GM23338 (cell line): ENCODE measurements around the gene IRAK2. TPM values are rescaled to one million over a fixed set of nuclear protein-coding genes. Genes with fewer than 3 reads are reported as not detected.

Experiments
- ATAC-seq: fragments of 200-7000 bp; cut with Tn5 transposase; 3 replicates; pipeline ENCODE4 v1.9.1; 2020
- DNase-seq: peaks from one replicate; pipeline ENCODE4 v3.0.0-alpha.2; 2015; ENCODE audit warnings: low spot score
- H2AFZ ChIP-seq: fragments of 200-600 bp; sonication (generic); 2 replicates; pipeline ENCODE4 v1.8.0; 2016; ENCODE audit warnings: antibody characterized with exemption, mild to moderate bottlenecking, moderate library complexity
- H3F3A ChIP-seq: fragments of 200-600 bp; sonication (generic); replicated peaks from 2 replicates; pipeline ENCODE4 v1.8.0; 2017; ENCODE audit warnings: antibody characterized with exemption, mixed run types, low read depth
- H3K27ac ChIP-seq: fragments of 200-600 bp; sonication (generic); 2 replicates; pipeline ENCODE4 v1.6.1; 2016; ENCODE audit warnings: low read depth
- H3K27me3 ChIP-seq: fragments of 200-600 bp; sonication (generic); 2 replicates; pipeline ENCODE4 v1.8.0; 2016; ENCODE audit warnings: mild to moderate bottlenecking, mixed run types, moderate library complexity; ENCODE audit not compliant: insufficient read depth
- H3K36me3 ChIP-seq: fragments of 200-600 bp; sonication (generic); 2 replicates; pipeline ENCODE4 v1.8.0; 2016; ENCODE audit warnings: mild to moderate bottlenecking; ENCODE audit not compliant: insufficient read depth
- H3K4me1 ChIP-seq: fragments of 200-600 bp; sonication (generic); 2 replicates; pipeline ENCODE4 v1.8.0; 2016; ENCODE audit warnings: mild to moderate bottlenecking, moderate library complexity; ENCODE audit not compliant: insufficient read depth
- H3K4me2 ChIP-seq: fragments of 200-600 bp; sonication (generic); 2 replicates; pipeline ENCODE4 v1.7.1; 2017; ENCODE audit warnings: mixed run types
- H3K4me3 ChIP-seq: fragments of 200-600 bp; sonication (generic); 2 replicates; pipeline ENCODE4 v1.6.1; 2016; ENCODE audit warnings: mixed run types
- H3K79me2 ChIP-seq: fragments of 200-600 bp; sonication (generic); replicated peaks from 2 replicates; pipeline ENCODE4 v1.8.0; 2017; ENCODE audit warnings: mild to moderate bottlenecking; ENCODE audit not compliant: insufficient read depth
- H3K9me2 ChIP-seq: fragments of 200-600 bp; sonication (generic); 2 replicates; pipeline ENCODE4 v1.8.0; 2017; ENCODE audit not compliant: insufficient read depth
- H4K20me1 ChIP-seq: fragments of 200-600 bp; sonication (generic); replicated peaks from 2 replicates; pipeline ENCODE4 v1.8.0; 2017; ENCODE audit warnings: mild to moderate bottlenecking; ENCODE audit not compliant: insufficient read depth
- H3K27ac Mint-ChIP-seq: 2 replicates; pipeline ENCODE4 v1.8.0; 2020; ENCODE audit warnings: inconsistent platforms, mild to moderate bottlenecking, moderate library complexity, mixed read lengths
- H3K27me3 Mint-ChIP-seq: 3 replicates; pipeline ENCODE4 v1.8.0; 2022; ENCODE audit warnings: low read depth, mild to moderate bottlenecking, moderate library complexity, mixed read lengths, inconsistent platforms; ENCODE audit not compliant: insufficient read depth, poor library complexity
- H3K36me3 Mint-ChIP-seq: 3 replicates; pipeline ENCODE4 v1.8.0; 2021; ENCODE audit warnings: low read depth, mild to moderate bottlenecking, inconsistent platforms, moderate library complexity, mixed read lengths
- H3K4me1 Mint-ChIP-seq: 3 replicates; pipeline ENCODE4 v1.8.0; 2020; ENCODE audit warnings: mild to moderate bottlenecking, inconsistent platforms, mixed read lengths
- H3K4me3 Mint-ChIP-seq: 3 replicates; pipeline ENCODE4 v1.8.0; 2021; ENCODE audit warnings: moderate library complexity, mild to moderate bottlenecking, inconsistent platforms, mixed read lengths
- H3K9me3 Mint-ChIP-seq: 3 replicates; pipeline ENCODE4 v1.8.0; 2020; ENCODE audit warnings: moderate library complexity, mild to moderate bottlenecking, inconsistent platforms, mixed read lengths
- CREB1 ChIP-seq: fragments of 250-450 bp; sonication (Bioruptor Pico); IDR thresholded peaks from 2 replicates; pipeline ENCODE4 v1.5.0; 2020; ENCODE audit warnings: low read depth, mild to moderate bottlenecking, moderate library complexity
- ETS1 ChIP-seq: IDR thresholded peaks from 2 replicates; pipeline ENCODE4 v1.6.1; 2016; ENCODE audit warnings: antibody characterized with exemption
- EZH2 ChIP-seq: fragments of 200-600 bp; sonication (generic); IDR thresholded peaks from one replicate; pipeline ENCODE4 v1.8.0; 2017; ENCODE audit warnings: antibody characterized with exemption, mild to moderate bottlenecking, low read depth; ENCODE audit not compliant: unreplicated experiment
- EZH2phosphoT487 ChIP-seq: fragments of 200-600 bp; sonication (generic); IDR thresholded peaks from one replicate; pipeline ENCODE4 v1.8.1; 2018; ENCODE audit warnings: antibody characterized with exemption; ENCODE audit not compliant: unreplicated experiment
- POLR2AphosphoS5 ChIP-seq: IDR thresholded peaks from 2 replicates; pipeline ENCODE4 v1.6.1; 2016; ENCODE audit warnings: antibody characterized with exemption, low read depth
- REST ChIP-seq: IDR thresholded peaks from one replicate; pipeline ENCODE4 v1.6.1; 2018; ENCODE audit warnings: antibody characterized with exemption; ENCODE audit not compliant: unreplicated experiment
- STAT1 ChIP-seq: IDR thresholded peaks from one replicate; pipeline ENCODE4 v1.6.1; 2016; ENCODE audit warnings: antibody characterized with exemption; ENCODE audit not compliant: unreplicated experiment
- ZNF114 ChIP-seq: fragments of 250-450 bp; sonication (Bioruptor Pico); IDR thresholded peaks from 2 replicates; pipeline ENCODE4 v1.5.0; 2020; ENCODE audit warnings: mild to moderate bottlenecking, moderate library complexity
- polyA plus RNA-seq: library from polyadenylated mRNA; unstranded; fragments of >200 nt; fragmentation: Nextera tagmentation; extraction: Ambion mirVana; gene quantifications from 2 replicates; pipeline ENCODE4 v1.2.1, GENCODE V29; 2016
- total RNA-seq: library from RNA; depleted of rRNA; stranded (reverse); fragments of >200 nt; shearing (Covaris generic); gene quantifications from 2 replicates; pipeline ENCODE4 v1.2.3, GENCODE V29; 2014
- TF ChIP-seq, protein P1 (sequence below), 2 experiments: fragments of 200-600 bp in 1 of 2; sonication (generic) in 1 of 2; conservative IDR thresholded peaks; 2 replicates each; pipeline versions ENCODE4 v1.5.1 to v1.6.1; 2016 to 2017; ENCODE audit warnings: antibody characterized with exemption in 2 of 2, low read depth in 2 of 2, mild to moderate bottlenecking in 2 of 2, moderate library complexity in 1 of 2

Gene IRAK2
- total and polyA plus RNA-seq, 2 experiments from 2014 or later = 0.37 to 1.4 TPM

DNA sequence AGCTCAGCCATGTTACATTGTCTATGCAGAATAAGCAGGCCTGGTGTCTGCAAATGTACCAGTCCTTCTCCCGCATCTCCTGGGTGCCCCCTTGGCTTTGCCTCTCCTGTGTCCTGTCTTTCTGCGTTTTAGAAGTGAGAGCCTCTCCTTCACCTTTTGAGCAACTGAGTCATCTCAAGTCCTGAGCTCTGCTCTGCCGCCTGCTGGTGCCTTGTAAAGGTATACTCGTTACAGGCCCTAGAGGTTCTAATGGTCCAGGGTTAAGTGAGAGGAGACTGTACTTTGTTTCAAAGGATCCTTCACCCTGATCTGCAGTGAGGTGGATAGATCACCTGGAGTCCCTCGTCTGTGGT lies 115.4 kb downstream of the IRAK2 start:
- Histone ChIP-seq H3K4me3 (no peak overlapping the region), H3K27me3 (no peaks in the 10 kb centered on the region), H2AFZ (no peak overlapping the region), H3K4me2 (no peak overlapping the region), H3K9me2 (no peaks in the 10 kb centered on the region), H4K20me1 (peaks cover 3% of the 10 kb centered on the region; the same call in 1 of the 2 replicates), H3F3A (no peaks in the 10 kb centered on the region), H3K27ac (no peak overlapping the region), H3K4me1 (no peaks in the 10 kb centered on the region), H3K79me2 (peaks cover 3% of the 10 kb centered on the region; the same call in 1 of the 2 replicates), H3K36me3 (peaks cover 10% of the 10 kb centered on the region; the same call in 1 of the 2 replicates)
- peak; percentile 79 for ATAC-seq
- Mint-ChIP-seq H3K9me3 (no peaks in the 10 kb centered on the region), H3K4me1 (no peaks in the 10 kb centered on the region), H3K27me3 (peaks cover 10% of the 10 kb centered on the region), H3K36me3 (peaks cover 49% of the 10 kb centered on the region), H3K4me3 (no peak overlapping the region), H3K27ac (0 out of 2 replicates have a peak overlapping the region, but pooled peaks have one; percentile 31)
- TF ChIP-seq ZNF114 (CRISPR knock-in tag) = no peak
- TF ChIP-seq ETS1 = no peak
- TF ChIP-seq REST = no peak
- TF ChIP-seq EZH2 = no peak
- TF ChIP-seq, protein P1, sequence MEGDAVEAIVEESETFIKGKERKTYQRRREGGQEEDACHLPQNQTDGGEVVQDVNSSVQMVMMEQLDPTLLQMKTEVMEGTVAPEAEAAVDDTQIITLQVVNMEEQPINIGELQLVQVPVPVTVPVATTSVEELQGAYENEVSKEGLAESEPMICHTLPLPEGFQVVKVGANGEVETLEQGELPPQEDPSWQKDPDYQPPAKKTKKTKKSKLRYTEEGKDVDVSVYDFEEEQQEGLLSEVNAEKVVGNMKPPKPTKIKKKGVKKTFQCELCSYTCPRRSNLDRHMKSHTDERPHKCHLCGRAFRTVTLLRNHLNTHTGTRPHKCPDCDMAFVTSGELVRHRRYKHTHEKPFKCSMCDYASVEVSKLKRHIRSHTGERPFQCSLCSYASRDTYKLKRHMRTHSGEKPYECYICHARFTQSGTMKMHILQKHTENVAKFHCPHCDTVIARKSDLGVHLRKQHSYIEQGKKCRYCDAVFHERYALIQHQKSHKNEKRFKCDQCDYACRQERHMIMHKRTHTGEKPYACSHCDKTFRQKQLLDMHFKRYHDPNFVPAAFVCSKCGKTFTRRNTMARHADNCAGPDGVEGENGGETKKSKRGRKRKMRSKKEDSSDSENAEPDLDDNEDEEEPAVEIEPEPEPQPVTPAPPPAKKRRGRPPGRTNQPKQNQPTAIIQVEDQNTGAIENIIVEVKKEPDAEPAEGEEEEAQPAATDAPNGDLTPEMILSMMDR (conservative IDR thresholded peaks at IDR 0.05; ENCODE audit: low read depth in 2 of 2) = peak; percentile 50 to 62
- TF ChIP-seq EZH2phosphoT487 = no peak
- TF ChIP-seq STAT1 = no peak
- DNase-seq = peak; percentile 46

GRCh38 chr3:10280571-10280970 lies 115.9 kb downstream of the IRAK2 start:
- Mint-ChIP-seq H3K36me3 (peaks cover 46% of the 10 kb centered on the region), H3K27ac (no peak overlapping the region)

More at GRCh38 chr3:10280571-10280970, 115.9 kb downstream of the IRAK2 start:
- Histone ChIP-seq H3K4me2 (no peak overlapping the region), H3K4me3 (no peak overlapping the region), H3K79me2 (no peaks in the 10 kb centered on the region), H3K36me3 (peaks cover 10% of the 10 kb centered on the region; the same call in 1 of the 2 replicates), H3F3A (no peaks in the 10 kb centered on the region), H3K4me1 (no peaks in the 10 kb centered on the region), H3K27me3 (no peaks in the 10 kb centered on the region), H4K20me1 (peaks cover 3% of the 10 kb centered on the region; the same call in 1 of the 2 replicates), H2AFZ (no peak overlapping the region), H3K27ac (no peak overlapping the region), H3K9me2 (no peaks in the 10 kb centered on the region)
- H3K27me3 Mint-ChIP-seq = peaks cover 10% of the 10 kb centered on the region
- H3K4me3 Mint-ChIP-seq = no peak overlapping the region
- H3K4me1 Mint-ChIP-seq = no peaks in the 10 kb centered on the region; the same call in 2 of the 3 replicates
- no peak for DNase-seq
- no peaks in the 10 kb centered on the region for H3K9me3 Mint-ChIP-seq
- ATAC-seq = no peak
- TF ChIP-seq POLR2AphosphoS5 (no peak), CREB1 (CRISPR knock-in tag) (no peak), ZNF114 (CRISPR knock-in tag) (no peak)
- TF ChIP-seq, protein P1 (conservative IDR thresholded peaks at IDR 0.05; ENCODE audit: low read depth in 2 of 2) = 0 out of 4 replicates have a peak, but pooled peaks of 1 of the 2 experiments have one; percentile 11
